ENCODE results near the gene CDKN2AIP.

GRCh38 chr4:183398298-183399125 lies 45.9 kb upstream of the CDKN2AIP start:
- no peak for TF ChIP-seq POLR2AphosphoS5 (IDR thresholded peaks at IDR 0.05)
- TF ChIP-seq CTCF (IDR thresholded peaks at IDR 0.05) = peak in 1 of 2 donors; percentile 63
- TF ChIP-seq POLR2A (IDR thresholded peaks at IDR 0.05) = no peak
